GM23338 (cell line): ENCODE measurements around the gene GASK1B.

Experiments
- CTCF ChIP-seq, 2 experiments: fragments of 200-600 bp in 1 of 2; sonication (generic) in 1 of 2; conservative IDR thresholded peaks; 2 replicates each; pipeline versions ENCODE4 v1.5.1 to v1.6.1; 2016 to 2017; ENCODE audit warnings: antibody characterized with exemption in 2 of 2, low read depth in 2 of 2, mild to moderate bottlenecking in 2 of 2, moderate library complexity in 1 of 2
- EZH2 ChIP-seq: fragments of 200-600 bp; sonication (generic); IDR thresholded peaks from one replicate; pipeline ENCODE4 v1.8.0; 2017; ENCODE audit warnings: antibody characterized with exemption, mild to moderate bottlenecking, low read depth; ENCODE audit not compliant: unreplicated experiment
- JUNB ChIP-seq: IDR thresholded peaks from one replicate; pipeline ENCODE4 v1.6.1; 2016; ENCODE audit warnings: antibody characterized with exemption; ENCODE audit not compliant: unreplicated experiment
- POLR2AphosphoS5 ChIP-seq: IDR thresholded peaks from 2 replicates; pipeline ENCODE4 v1.6.1; 2016; ENCODE audit warnings: antibody characterized with exemption, low read depth
- STAT1 ChIP-seq: IDR thresholded peaks from one replicate; pipeline ENCODE4 v1.6.1; 2016; ENCODE audit warnings: antibody characterized with exemption; ENCODE audit not compliant: unreplicated experiment

- TF ChIP-seq CTCF (conservative IDR thresholded peaks at IDR 0.05; ENCODE audit: low read depth in 2 of 2) (no peak), POLR2AphosphoS5 (no peak), STAT1 (no peak), JUNB (no peak), EZH2 (no peak)
Measured at GRCh38 chr4:158195297-158195696, 22.5 kb upstream of the GASK1B start.
